WTC11 (cell line): ENCODE measurements around the gene HLA-F. TPM values are rescaled to one million over a fixed set of nuclear protein-coding genes. Genes with fewer than 3 reads are reported as not detected.

Experiments used
- ATAC-seq: fragments of 200-7000 bp; cut with Tn5 transposase; 2 replicates; pipeline ENCODE4 v1.10.0; 2021; ENCODE audit warnings: mild to moderate bottlenecking, moderate library complexity
- CTCF ChIA-PET: fragments of 300-600 bp; sonication (Branson Sonifier 250); formaldehyde crosslinking; loops from one replicate; lab custom pipeline; 2021; ENCODE audit warnings: antibody characterized with exemption; lab: Charles Lee
- POLR2A ChIA-PET: fragments of 350-600 bp; sonication (Branson Sonifier 250); formaldehyde crosslinking; loops from one replicate; lab custom pipeline; 2021; ENCODE audit warnings: antibody characterized with exemption; lab: Charles Lee
- DNase-seq: peaks from one replicate; pipeline ENCODE4 v3.0.0; 2021; ENCODE audit warnings: low spot score
- H3K27ac Mint-ChIP-seq: 2 replicates; pipeline ENCODE4 v1.8.0; 2021; ENCODE audit warnings: mixed read lengths
- H3K27me3 Mint-ChIP-seq: 2 replicates; pipeline ENCODE4 v1.8.0; 2021; ENCODE audit warnings: low read depth, mild to moderate bottlenecking, moderate library complexity, mixed read lengths
- H3K36me3 Mint-ChIP-seq: 2 replicates; pipeline ENCODE4 v1.8.0; 2021; ENCODE audit warnings: mixed read lengths
- H3K4me1 Mint-ChIP-seq: 2 replicates; pipeline ENCODE4 v1.8.0; 2022; ENCODE audit warnings: mixed read lengths
- H3K4me3 Mint-ChIP-seq: 2 replicates; pipeline ENCODE4 v1.8.0; 2021; ENCODE audit warnings: mild to moderate bottlenecking, moderate library complexity, mixed read lengths
- H3K9me3 Mint-ChIP-seq: 2 replicates; pipeline ENCODE4 v1.8.0; 2021; ENCODE audit warnings: mixed read lengths
- CREM ChIP-seq: sonication (generic); formaldehyde crosslinking; IDR thresholded peaks from 2 replicates; pipeline ENCODE4 v1.8.1; 2022; ENCODE audit warnings: mild to moderate bottlenecking, missing genetic modification reagents, moderate library complexity
- EMX1 ChIP-seq: fragments of 250-450 bp; sonication (Bioruptor Pico); IDR thresholded peaks from 2 replicates; pipeline ENCODE4 v1.8.0; 2021; ENCODE audit warnings: mild to moderate bottlenecking
- ETV6 ChIP-seq: sonication (generic); formaldehyde crosslinking; IDR thresholded peaks from 2 replicates; pipeline ENCODE4 v1.8.1; 2022; ENCODE audit warnings: mild to moderate bottlenecking, missing genetic modification reagents
- FOXP1 ChIP-seq: sonication (generic); formaldehyde crosslinking; IDR thresholded peaks from 2 replicates; pipeline ENCODE4 v1.8.0; 2022; ENCODE audit warnings: missing genetic modification reagents, mild to moderate bottlenecking, moderate library complexity, borderline replicate concordance
- GABPB1 ChIP-seq: sonication (generic); formaldehyde crosslinking; IDR thresholded peaks from 2 replicates; pipeline ENCODE4 v1.8.1; 2023; ENCODE audit warnings: mild to moderate bottlenecking, missing genetic modification reagents
- JUN ChIP-seq: sonication (generic); formaldehyde crosslinking; IDR thresholded peaks from 2 replicates; pipeline ENCODE4 v1.8.0; 2023; ENCODE audit warnings: mild to moderate bottlenecking, missing genetic modification reagents
- TEAD1 ChIP-seq: sonication (generic); formaldehyde crosslinking; IDR thresholded peaks from 2 replicates; pipeline ENCODE4 v1.8.0; 2022; ENCODE audit warnings: mild to moderate bottlenecking, missing genetic modification reagents
- ZBTB21 ChIP-seq: sonication (generic); formaldehyde crosslinking; IDR thresholded peaks from 2 replicates; pipeline ENCODE4 v1.8.1; 2023; ENCODE audit warnings: mild to moderate bottlenecking, missing genetic modification reagents, borderline replicate concordance
- ZNF121 ChIP-seq: sonication (generic); formaldehyde crosslinking; IDR thresholded peaks from 2 replicates; pipeline ENCODE4 v1.8.0; 2023; ENCODE audit warnings: missing genetic modification reagents
- total RNA-seq: library from RNA; stranded (reverse); gene quantifications from 3 replicates; pipeline ENCODE4 v1.2.3, GENCODE V29; 2021
- TF ChIP-seq, protein P1 (sequence below): sonication (generic); formaldehyde crosslinking; IDR thresholded peaks from 2 replicates; pipeline ENCODE4 v1.8.1; 2023; ENCODE audit warnings: mild to moderate bottlenecking, missing genetic modification reagents
- TF ChIP-seq, protein P2 (sequence below): fragments of 250-450 bp; sonication (Bioruptor Pico); IDR thresholded peaks from 2 replicates; pipeline ENCODE4 v2.1.2; 2022; ENCODE audit warnings: mild to moderate bottlenecking, moderate library complexity
- TF ChIP-seq, protein P3 (sequence below): sonication (generic); formaldehyde crosslinking; IDR thresholded peaks from 2 replicates; pipeline ENCODE4 v1.8.1; 2022; ENCODE audit warnings: missing genetic modification reagents, borderline replicate concordance
- TF ChIP-seq, protein P4 (sequence below): sonication (generic); formaldehyde crosslinking; conservative IDR thresholded peaks from 2 replicates; pipeline ENCODE4 v1.8.1; 2023; ENCODE audit warnings: mild to moderate bottlenecking, low read depth, missing genetic modification reagents, moderate library complexity
- TF ChIP-seq, protein P5 (sequence below): sonication (generic); formaldehyde crosslinking; IDR thresholded peaks from 2 replicates; pipeline ENCODE4 v1.8.1; 2023; ENCODE audit warnings: mild to moderate bottlenecking, missing genetic modification reagents, moderate library complexity
- TF ChIP-seq, protein P6 (sequence below): sonication (generic); formaldehyde crosslinking; IDR thresholded peaks from 2 replicates; pipeline ENCODE4 v1.8.1; 2023; ENCODE audit warnings: mild to moderate bottlenecking, missing genetic modification reagents
- TF ChIP-seq, protein P7 (sequence below): sonication (generic); formaldehyde crosslinking; IDR thresholded peaks from 2 replicates; pipeline ENCODE4 v1.8.1; 2023; ENCODE audit warnings: mild to moderate bottlenecking, moderate library complexity, missing genetic modification reagents
- TF ChIP-seq, protein P8 (sequence below): sonication (generic); formaldehyde crosslinking; IDR thresholded peaks from 2 replicates; pipeline ENCODE4 v1.8.1; 2022; ENCODE audit warnings: mild to moderate bottlenecking, moderate library complexity, missing genetic modification reagents

Gene HLA-F
- total RNA-seq, 1 experiment from 2014 or later, result 7.5 TPM

DNA sequence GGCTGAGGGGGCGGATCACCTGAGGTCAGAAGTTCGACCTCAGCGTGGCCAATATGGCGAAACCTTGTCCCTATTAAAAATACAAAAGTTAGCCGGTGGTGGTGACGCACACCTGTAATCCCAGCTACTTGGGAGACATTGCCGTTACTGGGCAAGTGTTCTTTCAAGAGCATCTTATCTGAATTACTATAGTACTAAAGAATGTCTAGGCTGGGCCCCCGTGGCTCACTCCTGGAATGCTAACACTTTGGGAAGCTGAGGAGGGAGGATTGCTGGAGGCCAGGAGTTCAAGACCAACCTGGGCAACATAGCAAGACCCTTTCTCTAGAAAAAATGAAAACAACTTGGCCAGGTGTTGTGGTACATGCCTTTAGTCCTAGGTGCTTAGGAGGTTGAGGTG, 41.4 kb upstream of the HLA-F start:
- Mint-ChIP-seq H3K4me1 (peaks cover 48% of the 10 kb centered on the region), H3K27me3 (peaks cover 2% of the 10 kb centered on the region; the same call in 1 of the 2 replicates), H3K27ac (no peak overlapping the region), H3K36me3 (peaks cover 8% of the 10 kb centered on the region), H3K9me3 (peaks cover 11% of the 10 kb centered on the region), H3K4me3 (no peak overlapping the region)
- CTCF ChIA-PET, result interaction anchor here (0.7 to 12.4 kb wide), 4 partner anchors 15 to 357 kb away, joined by 3 to 405 read pairs (median 4); no protein-coding TSS in a partner anchor
- POLR2A ChIA-PET, result interaction anchor here (0.7 to 2.7 kb wide), 2 partner anchors 32 to 40 kb away, joined by 7 to 8 read pairs; no protein-coding TSS in a partner anchor
- TF ChIP-seq, protein P1, sequence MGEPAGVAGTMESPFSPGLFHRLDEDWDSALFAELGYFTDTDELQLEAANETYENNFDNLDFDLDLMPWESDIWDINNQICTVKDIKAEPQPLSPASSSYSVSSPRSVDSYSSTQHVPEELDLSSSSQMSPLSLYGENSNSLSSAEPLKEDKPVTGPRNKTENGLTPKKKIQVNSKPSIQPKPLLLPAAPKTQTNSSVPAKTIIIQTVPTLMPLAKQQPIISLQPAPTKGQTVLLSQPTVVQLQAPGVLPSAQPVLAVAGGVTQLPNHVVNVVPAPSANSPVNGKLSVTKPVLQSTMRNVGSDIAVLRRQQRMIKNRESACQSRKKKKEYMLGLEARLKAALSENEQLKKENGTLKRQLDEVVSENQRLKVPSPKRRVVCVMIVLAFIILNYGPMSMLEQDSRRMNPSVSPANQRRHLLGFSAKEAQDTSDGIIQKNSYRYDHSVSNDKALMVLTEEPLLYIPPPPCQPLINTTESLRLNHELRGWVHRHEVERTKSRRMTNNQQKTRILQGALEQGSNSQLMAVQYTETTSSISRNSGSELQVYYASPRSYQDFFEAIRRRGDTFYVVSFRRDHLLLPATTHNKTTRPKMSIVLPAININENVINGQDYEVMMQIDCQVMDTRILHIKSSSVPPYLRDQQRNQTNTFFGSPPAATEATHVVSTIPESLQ (CRISPR knock-in tag), result no peak
- TF ChIP-seq, protein P2, sequence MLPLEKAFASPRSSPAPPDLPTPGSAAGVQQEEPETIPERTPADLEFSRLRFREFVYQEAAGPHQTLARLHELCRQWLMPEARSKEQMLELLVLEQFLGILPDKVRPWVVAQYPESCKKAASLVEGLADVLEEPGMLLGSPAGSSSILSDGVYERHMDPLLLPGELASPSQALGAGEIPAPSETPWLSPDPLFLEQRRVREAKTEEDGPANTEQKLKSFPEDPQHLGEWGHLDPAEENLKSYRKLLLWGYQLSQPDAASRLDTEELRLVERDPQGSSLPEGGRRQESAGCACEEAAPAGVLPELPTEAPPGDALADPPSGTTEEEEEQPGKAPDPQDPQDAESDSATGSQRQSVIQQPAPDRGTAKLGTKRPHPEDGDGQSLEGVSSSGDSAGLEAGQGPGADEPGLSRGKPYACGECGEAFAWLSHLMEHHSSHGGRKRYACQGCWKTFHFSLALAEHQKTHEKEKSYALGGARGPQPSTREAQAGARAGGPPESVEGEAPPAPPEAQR, result no peak
- 0 out of 2 replicates have a peak, but pooled peaks have one; percentile 43 for TF ChIP-seq ZNF121 (CRISPR knock-in tag)
- TF ChIP-seq FOXP1 (CRISPR knock-in tag), result no peak
- TF ChIP-seq GABPB1 (CRISPR knock-in tag), result no peak
- TF ChIP-seq CREM (CRISPR knock-in tag), result no peak
- TF ChIP-seq, protein P3, sequence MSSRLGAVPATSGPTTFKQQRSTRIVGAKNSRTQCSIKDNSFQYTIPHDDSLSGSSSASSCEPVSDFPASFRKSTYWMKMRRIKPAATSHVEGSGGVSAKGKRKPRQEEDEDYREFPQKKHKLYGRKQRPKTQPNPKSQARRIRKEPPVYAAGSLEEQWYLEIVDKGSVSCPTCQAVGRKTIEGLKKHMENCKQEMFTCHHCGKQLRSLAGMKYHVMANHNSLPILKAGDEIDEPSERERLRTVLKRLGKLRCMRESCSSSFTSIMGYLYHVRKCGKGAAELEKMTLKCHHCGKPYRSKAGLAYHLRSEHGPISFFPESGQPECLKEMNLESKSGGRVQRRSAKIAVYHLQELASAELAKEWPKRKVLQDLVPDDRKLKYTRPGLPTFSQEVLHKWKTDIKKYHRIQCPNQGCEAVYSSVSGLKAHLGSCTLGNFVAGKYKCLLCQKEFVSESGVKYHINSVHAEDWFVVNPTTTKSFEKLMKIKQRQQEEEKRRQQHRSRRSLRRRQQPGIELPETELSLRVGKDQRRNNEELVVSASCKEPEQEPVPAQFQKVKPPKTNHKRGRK, result no peak
- ATAC-seq (no peak), DNase-seq (no peak)

DNA sequence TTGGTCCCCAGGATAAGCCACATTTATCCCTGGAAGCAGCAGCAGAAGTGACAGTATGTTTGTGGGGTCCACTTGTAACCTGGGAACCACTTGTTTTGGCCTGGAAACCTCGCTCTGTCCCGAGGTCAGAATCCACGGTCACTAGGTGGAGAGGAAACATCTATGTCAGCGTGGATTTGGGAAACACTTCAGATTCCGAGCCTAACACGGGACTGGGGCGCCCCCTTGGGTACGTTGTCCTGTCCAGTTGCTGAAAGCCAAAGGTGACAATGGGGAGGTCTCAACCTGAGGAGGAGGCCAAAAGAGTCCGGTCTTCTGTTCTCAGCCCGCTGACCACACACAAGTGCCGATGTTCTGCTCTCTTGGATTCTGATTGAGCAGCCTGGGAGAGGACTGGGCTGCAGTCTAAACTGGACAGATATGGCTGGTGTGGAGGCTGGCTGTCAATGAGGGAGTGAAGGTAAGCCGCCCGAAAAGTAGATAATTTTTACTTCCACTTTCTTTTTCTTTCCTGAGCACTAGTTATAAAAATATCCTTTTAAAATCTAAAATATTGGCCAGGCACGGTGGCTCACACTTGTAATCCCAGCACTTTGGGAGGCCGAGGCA, 37.4 kb upstream of the HLA-F start:
- H3K4me3 Mint-ChIP-seq, result no peak overlapping the region
- peaks cover 2% of the 10 kb centered on the region; the same call in 1 of the 2 replicates for H3K27me3 Mint-ChIP-seq
- peaks cover 8% of the 10 kb centered on the region for H3K36me3 Mint-ChIP-seq
- H3K27ac Mint-ChIP-seq, result no peak overlapping the region
- TF ChIP-seq, protein P4, sequence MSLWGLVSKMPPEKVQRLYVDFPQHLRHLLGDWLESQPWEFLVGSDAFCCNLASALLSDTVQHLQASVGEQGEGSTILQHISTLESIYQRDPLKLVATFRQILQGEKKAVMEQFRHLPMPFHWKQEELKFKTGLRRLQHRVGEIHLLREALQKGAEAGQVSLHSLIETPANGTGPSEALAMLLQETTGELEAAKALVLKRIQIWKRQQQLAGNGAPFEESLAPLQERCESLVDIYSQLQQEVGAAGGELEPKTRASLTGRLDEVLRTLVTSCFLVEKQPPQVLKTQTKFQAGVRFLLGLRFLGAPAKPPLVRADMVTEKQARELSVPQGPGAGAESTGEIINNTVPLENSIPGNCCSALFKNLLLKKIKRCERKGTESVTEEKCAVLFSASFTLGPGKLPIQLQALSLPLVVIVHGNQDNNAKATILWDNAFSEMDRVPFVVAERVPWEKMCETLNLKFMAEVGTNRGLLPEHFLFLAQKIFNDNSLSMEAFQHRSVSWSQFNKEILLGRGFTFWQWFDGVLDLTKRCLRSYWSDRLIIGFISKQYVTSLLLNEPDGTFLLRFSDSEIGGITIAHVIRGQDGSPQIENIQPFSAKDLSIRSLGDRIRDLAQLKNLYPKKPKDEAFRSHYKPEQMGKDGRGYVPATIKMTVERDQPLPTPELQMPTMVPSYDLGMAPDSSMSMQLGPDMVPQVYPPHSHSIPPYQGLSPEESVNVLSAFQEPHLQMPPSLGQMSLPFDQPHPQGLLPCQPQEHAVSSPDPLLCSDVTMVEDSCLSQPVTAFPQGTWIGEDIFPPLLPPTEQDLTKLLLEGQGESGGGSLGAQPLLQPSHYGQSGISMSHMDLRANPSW (CRISPR knock-in tag), result 0 out of 2 replicates have a peak, but pooled peaks have one; percentile 47
- TF ChIP-seq EMX1 (CRISPR knock-in tag) (no peak), ETV6 (peak; percentile 54; the same call in 1 of the 2 replicates), FOXP1 (CRISPR knock-in tag) (no peak), ZBTB21 (CRISPR knock-in tag) (peak; percentile 45; the same call in 1 of the 2 replicates), TEAD1 (CRISPR knock-in tag) (peak; percentile 66; the same call in 1 of the 2 replicates)
- POLR2A ChIA-PET, result interaction anchor here (1.6 kb wide), 1 partner anchor 36 kb away, joined by 7 read pairs; no protein-coding TSS in a partner anchor
- peak; percentile 88 for ATAC-seq
- CTCF ChIA-PET, result interaction anchor here (0.8 to 12.4 kb wide), 9 partner anchors 10 to 68 kb away, joined by 3 to 405 read pairs (median 4); partner anchors contain the start of gene GABBR1
- peaks cover 11% of the 10 kb centered on the region for H3K9me3 Mint-ChIP-seq
- H3K4me1 Mint-ChIP-seq, result peaks cover 15% of the 10 kb centered on the region
- DNase-seq, result peak; percentile 84

DNA sequence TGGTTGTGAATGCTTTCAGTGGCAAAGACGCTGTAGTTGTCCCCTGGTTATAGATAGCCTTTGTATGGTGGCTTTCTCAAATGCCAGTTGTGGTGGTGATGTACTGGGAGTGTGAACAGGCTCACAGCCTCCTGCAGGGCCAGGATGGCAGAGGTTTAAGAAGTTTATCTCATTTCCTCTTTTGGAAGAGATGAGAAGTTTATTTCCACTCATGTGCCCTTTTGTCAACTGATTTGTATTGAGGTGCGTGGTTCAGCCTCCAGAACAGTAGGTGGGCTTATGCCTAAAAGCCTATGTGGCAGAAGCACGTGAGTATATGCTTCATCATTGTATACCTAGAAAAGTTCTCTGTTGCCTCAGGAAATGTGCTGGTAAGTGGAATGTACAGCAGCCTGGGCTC, 28.6 kb upstream of the HLA-F start:
- H3K27ac Mint-ChIP-seq, result no peak overlapping the region
- ChIA-PET POLR2A (no interaction called here), CTCF (interaction anchor here (0.8 to 11.6 kb wide), 7 partner anchors 15 to 62 kb away, joined by 3 to 531 read pairs (median 11); partner anchors contain the start of genes GABBR1 and MOG)
- no peak for ATAC-seq
- H3K36me3 Mint-ChIP-seq, result peaks cover 10% of the 10 kb centered on the region
- H3K4me1 Mint-ChIP-seq, result peaks cover 15% of the 10 kb centered on the region
- peaks cover 10% of the 10 kb centered on the region for H3K9me3 Mint-ChIP-seq
- H3K4me3 Mint-ChIP-seq, result no peak overlapping the region
- no peak for DNase-seq
- H3K27me3 Mint-ChIP-seq, result no peaks in the 10 kb centered on the region; the same call in none of the 2 replicates
- TF ChIP-seq, protein P5, sequence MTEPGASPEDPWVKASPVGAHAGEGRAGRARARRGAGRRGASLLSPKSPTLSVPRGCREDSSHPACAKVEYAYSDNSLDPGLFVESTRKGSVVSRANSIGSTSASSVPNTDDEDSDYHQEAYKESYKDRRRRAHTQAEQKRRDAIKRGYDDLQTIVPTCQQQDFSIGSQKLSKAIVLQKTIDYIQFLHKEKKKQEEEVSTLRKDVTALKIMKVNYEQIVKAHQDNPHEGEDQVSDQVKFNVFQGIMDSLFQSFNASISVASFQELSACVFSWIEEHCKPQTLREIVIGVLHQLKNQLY (CRISPR knock-in tag), result no peak
- TF ChIP-seq, protein P6, sequence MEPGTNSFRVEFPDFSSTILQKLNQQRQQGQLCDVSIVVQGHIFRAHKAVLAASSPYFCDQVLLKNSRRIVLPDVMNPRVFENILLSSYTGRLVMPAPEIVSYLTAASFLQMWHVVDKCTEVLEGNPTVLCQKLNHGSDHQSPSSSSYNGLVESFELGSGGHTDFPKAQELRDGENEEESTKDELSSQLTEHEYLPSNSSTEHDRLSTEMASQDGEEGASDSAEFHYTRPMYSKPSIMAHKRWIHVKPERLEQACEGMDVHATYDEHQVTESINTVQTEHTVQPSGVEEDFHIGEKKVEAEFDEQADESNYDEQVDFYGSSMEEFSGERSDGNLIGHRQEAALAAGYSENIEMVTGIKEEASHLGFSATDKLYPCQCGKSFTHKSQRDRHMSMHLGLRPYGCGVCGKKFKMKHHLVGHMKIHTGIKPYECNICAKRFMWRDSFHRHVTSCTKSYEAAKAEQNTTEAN (CRISPR knock-in tag), result no peak
- TF ChIP-seq, protein P7, sequence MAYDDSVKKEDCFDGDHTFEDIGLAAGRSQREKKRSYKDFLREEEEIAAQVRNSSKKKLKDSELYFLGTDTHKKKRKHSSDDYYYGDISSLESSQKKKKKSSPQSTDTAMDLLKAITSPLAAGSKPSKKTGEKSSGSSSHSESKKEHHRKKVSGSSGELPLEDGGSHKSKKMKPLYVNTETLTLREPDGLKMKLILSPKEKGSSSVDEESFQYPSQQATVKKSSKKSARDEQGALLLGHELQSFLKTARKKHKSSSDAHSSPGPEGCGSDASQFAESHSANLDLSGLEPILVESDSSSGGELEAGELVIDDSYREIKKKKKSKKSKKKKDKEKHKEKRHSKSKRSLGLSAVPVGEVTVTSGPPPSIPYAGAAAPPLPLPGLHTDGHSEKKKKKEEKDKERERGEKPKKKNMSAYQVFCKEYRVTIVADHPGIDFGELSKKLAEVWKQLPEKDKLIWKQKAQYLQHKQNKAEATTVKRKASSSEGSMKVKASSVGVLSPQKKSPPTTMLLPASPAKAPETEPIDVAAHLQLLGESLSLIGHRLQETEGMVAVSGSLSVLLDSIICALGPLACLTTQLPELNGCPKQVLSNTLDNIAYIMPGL (CRISPR knock-in tag), result no peak
- TF ChIP-seq, protein P8, sequence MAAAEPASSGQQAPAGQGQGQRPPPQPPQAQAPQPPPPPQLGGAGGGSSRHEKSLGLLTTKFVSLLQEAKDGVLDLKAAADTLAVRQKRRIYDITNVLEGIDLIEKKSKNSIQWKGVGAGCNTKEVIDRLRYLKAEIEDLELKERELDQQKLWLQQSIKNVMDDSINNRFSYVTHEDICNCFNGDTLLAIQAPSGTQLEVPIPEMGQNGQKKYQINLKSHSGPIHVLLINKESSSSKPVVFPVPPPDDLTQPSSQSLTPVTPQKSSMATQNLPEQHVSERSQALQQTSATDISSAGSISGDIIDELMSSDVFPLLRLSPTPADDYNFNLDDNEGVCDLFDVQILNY (CRISPR knock-in tag), result no peak
- TF ChIP-seq JUN (CRISPR knock-in tag), result no peak
